Colonic mucosa (tissue), 4 donors: ENCODE results near the gene DCAKD. TPM values are rescaled to one million over a fixed set of nuclear protein-coding genes. Genes with fewer than 3 reads are reported as not detected.

Experiments used
- DNase-seq: peaks from one replicate; pipeline ENCODE4 v3.0.0-alpha.2; 2020
- H3K27ac ChIP-seq: fragments of 200-600 bp; one replicate; pipeline ENCODE4 v1.8.0; 2021
- H3K27me3 ChIP-seq: fragments of 200-600 bp; one replicate; pipeline ENCODE4 v1.8.0; 2021
- H3K36me3 ChIP-seq: fragments of 200-600 bp; one replicate; pipeline ENCODE4 v1.8.0; 2021
- H3K4me1 ChIP-seq: fragments of 200-600 bp; one replicate; pipeline ENCODE4 v1.8.0; 2021; ENCODE audit warnings: mild to moderate bottlenecking
- H3K4me3 ChIP-seq: fragments of 200-600 bp; one replicate; pipeline ENCODE4 v1.8.0; 2021
- H3K9ac ChIP-seq, 2 donors: one replicate each; pipeline ENCODE4 v1.7.0; 2013; ENCODE audit warnings: control low read depth in 2 of 2, low read depth in 2 of 2, low read length in 2 of 2
- H3K9me3 ChIP-seq: fragments of 200-600 bp; one replicate; pipeline ENCODE4 v1.8.0; 2021
- intact Hi-C: fragments of 100-400 bp; cut with DNase I; formaldehyde crosslinking; loops from one replicate; pipeline ENCODE4 v1.14.1; 2022
- total RNA-seq, 2 donors: library from RNA; stranded (reverse); fragmentation: NEBNext Ultra II Directional in 1 of 2; extraction: Animal tissue kit (Norgen Biotek cat#: 25700) in 1 of 2; gene quantifications; one replicate each; pipeline ENCODE4 v1.2.1, GENCODE V29; 2021
- TF ChIP-seq, protein P1 (sequence below): fragments of 200-600 bp; IDR thresholded peaks from one replicate; pipeline ENCODE4 v1.8.0; 2022; ENCODE audit warnings: antibody characterized with exemption, mild to moderate bottlenecking
- donor health status: healthy.
- donor health status: DM: no; HTN: no; CAD: no.
- donor health status: DM: no; HTN: no; CAD: no.

DCAKD gene
- total RNA-seq, 2 donors from 2014 or later: 20.2 to 46.8 TPM

DNA sequence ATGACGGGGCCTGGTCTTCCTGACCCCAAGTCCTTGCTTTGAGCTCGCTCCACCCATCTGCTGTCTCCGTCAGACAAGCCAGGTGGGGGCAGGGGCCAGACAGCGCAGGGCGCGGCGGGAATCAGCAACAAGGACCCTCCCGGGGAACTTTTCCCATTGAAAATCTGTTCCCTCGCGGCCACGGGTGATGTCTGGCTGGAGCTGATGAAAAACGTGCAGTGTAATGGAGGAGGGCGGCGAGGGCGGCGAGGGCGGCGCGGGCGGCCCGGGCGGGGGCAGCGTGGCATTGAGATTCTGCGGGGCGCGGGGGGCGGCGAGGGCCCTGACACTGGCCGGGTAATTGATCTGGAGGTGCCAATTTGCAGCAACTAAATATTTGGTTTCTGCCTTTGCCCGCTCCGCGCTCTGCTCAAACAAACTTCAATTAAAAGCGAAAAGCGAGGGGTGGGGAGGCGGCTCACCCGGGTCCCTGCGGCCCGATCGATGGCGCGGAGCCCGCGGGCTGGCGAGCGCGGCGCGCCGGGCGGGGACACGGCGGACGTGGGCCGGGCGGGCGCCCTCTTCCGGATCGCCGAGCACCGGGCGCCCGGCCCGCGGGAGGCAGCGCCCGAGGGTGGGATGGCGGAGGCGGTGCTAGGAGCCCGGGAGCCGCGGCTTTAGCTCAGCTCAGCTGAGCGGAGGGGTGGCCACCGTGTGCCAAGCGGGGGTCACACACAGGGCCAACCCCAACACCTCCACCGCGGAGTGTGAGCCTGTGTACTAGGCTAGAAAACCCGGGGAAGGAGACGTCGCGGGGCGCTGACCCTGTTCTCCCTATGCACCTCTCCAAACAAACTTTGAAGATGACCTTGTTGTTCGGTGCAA is 32.4 kb downstream of the DCAKD start:
- Histone ChIP-seq H3K9me3 (no peaks in the 10 kb centered on the region), H3K27ac (no peak overlapping the region), H3K27me3 (no peaks in the 10 kb centered on the region), H3K4me3 (peak overlapping the region; percentile 46), H3K4me1 (peaks cover 3% of the 10 kb centered on the region), H3K36me3 (no peaks in the 10 kb centered on the region), H3K9ac (peak overlapping the region; percentile 51 to 60)
- TF ChIP-seq, protein P1, sequence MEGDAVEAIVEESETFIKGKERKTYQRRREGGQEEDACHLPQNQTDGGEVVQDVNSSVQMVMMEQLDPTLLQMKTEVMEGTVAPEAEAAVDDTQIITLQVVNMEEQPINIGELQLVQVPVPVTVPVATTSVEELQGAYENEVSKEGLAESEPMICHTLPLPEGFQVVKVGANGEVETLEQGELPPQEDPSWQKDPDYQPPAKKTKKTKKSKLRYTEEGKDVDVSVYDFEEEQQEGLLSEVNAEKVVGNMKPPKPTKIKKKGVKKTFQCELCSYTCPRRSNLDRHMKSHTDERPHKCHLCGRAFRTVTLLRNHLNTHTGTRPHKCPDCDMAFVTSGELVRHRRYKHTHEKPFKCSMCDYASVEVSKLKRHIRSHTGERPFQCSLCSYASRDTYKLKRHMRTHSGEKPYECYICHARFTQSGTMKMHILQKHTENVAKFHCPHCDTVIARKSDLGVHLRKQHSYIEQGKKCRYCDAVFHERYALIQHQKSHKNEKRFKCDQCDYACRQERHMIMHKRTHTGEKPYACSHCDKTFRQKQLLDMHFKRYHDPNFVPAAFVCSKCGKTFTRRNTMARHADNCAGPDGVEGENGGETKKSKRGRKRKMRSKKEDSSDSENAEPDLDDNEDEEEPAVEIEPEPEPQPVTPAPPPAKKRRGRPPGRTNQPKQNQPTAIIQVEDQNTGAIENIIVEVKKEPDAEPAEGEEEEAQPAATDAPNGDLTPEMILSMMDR: peak; percentile 13
- DNase-seq: peak; percentile 32
- intact Hi-C loops: no loop called here

DNA sequence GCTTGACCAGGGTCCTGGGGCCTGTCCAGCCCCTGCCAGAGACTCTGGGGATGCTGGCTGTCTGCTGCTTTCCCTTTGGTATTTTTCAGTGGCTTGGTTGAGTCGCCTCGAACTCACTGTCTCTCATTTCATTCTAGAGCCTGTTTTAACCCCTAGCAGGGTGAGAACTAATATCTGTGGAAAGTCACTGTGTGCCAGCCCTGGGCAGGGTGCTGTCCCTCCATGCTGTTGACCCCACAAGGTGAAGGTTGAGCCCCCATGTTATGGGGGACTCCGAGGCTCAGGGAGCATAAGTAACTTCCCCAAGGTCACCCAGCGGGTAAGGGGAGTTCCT is 33.0 kb downstream of the DCAKD start:
- no peak for DNase-seq
- Histone ChIP-seq H3K9me3 (no peaks in the 10 kb centered on the region), H3K4me1 (peaks cover 3% of the 10 kb centered on the region), H3K27ac (no peak overlapping the region), H3K9ac (peak overlapping the region; percentile 16 to 60), H3K4me3 (peak overlapping the region; percentile 46), H3K36me3 (no peaks in the 10 kb centered on the region), H3K27me3 (no peaks in the 10 kb centered on the region)
- TF ChIP-seq, protein P1: no peak
- intact Hi-C loops: no loop called here

DNA sequence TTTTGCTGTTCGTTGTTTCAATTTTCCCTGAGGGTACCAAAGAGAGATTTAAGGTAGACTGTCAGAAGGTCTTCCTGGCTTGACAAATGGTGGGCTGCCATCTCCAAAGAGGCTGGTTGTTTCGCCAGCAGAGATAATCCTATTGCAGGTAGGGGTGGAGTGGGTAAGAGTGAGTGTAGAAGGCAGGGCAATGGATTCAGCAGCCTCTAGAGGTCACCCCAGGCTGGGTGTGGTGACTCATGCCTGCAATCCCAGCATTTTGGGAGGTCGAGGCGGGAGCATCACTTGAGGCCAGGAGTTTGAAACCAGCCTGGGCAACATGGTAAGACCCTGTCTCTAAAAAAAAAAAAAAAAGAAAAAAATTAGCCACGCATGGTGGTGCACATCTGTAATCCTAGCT is 34.6 kb downstream of the DCAKD start:
- DNase-seq: no peak
- H3K27ac ChIP-seq: no peak overlapping the region
- no peaks in the 10 kb centered on the region for H3K36me3 ChIP-seq
- peaks cover 3% of the 10 kb centered on the region for H3K4me1 ChIP-seq
- no peak overlapping the region for H3K4me3 ChIP-seq
- no peaks in the 10 kb centered on the region for H3K9me3 ChIP-seq
- no peak overlapping the region for H3K9ac ChIP-seq
- no peaks in the 10 kb centered on the region for H3K27me3 ChIP-seq
- intact Hi-C loops: no loop called here
- TF ChIP-seq, protein P1: no peak

DNA sequence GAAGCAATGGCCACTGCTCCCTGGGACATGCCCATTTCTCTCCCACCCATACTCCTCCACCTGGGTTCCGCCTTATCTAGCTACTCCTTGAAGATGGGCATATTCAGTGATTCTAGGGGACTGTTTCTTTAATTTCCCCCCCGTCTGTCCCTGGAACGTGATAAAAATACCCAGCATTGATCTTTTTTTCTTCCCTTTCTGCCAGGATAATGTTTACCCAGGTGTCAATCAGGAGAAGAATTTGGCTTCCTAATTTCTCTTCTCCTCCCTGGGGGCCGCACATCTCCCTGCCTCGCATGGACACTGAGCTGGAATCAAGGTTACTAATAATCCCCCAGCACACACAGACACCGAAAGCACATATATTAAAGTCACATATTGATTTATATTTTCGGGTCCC is 35.2 kb downstream of the DCAKD start:
- intact Hi-C loops: no loop called here

DNA sequence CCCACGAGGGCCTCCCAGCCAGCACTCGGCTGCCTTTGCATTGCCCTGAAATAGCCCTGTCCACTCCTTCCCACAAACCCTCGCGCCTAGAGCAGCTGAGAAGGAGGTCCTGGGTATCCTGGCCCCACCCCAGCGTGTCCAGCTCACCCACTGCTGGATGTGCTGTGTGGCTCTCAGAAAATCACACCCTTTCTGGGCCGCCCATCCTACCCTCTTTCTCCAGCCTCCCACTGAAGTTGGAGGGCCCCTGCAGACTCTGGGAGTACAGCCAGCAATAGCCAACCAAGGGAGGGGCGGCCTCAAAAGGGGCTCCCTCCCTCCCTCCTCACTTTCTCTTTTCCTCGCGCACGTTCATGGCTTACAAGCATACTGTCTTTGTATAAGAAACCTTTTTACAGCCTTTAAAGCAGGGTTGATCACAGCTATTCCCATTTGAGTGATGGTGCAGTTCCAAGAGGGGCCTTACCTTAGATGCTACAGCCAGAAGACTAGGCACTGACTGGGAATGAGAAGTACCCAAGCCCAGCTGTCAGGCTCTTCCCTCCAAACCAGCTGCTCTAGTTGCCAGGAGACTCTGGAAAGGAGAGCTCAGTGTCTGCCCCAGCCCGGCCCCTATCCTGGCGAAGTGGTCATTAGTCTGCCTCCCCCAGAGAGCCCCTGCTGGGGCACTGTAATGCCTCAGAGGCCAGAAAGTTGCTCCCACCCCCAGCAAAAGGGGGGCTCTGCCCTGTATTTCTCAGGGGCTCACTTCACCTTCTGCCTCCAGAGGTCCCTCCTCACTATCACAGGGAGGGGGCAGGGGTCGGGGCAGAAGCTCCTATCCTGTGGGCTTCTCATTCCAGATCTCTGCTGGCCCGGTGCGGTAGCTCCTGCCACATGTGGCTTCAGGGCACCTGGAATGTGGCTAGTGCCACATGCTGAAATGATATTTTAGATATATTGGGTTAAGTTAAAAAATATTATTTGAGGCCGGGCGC is 38.1 kb downstream of the DCAKD start:
- TF ChIP-seq, protein P1: no peak
- Histone ChIP-seq H3K4me3 (no peak overlapping the region), H3K27me3 (no peaks in the 10 kb centered on the region), H3K9me3 (no peaks in the 10 kb centered on the region), H3K27ac (no peak overlapping the region), H3K36me3 (no peaks in the 10 kb centered on the region), H3K4me1 (no peaks in the 10 kb centered on the region), H3K9ac (no peak overlapping the region)
- DNase-seq: peak; percentile 29
- intact Hi-C loops: no loop called here

More for the DNA sequence above, 35.2 kb downstream of the DCAKD start:
- no peak for DNase-seq
- TF ChIP-seq, protein P1: no peak
- H3K4me3 ChIP-seq: no peak overlapping the region
- no peak overlapping the region for H3K9ac ChIP-seq
- peaks cover 3% of the 10 kb centered on the region for H3K4me1 ChIP-seq
- H3K27me3 ChIP-seq: no peaks in the 10 kb centered on the region
- H3K36me3 ChIP-seq: no peaks in the 10 kb centered on the region
- H3K27ac ChIP-seq: no peak overlapping the region
- H3K9me3 ChIP-seq: no peaks in the 10 kb centered on the region
